Sigmoid colon (tissue), 3 donors: ENCODE measurements around the gene MTUS2.

Experiments used
- CTCF ChIP-seq, 4 experiments: fragments of 450-650 bp in 3 of 4; fragments of 200-600 bp in 1 of 4; IDR thresholded peaks; one replicate each; pipeline ENCODE4 v1.5.1; 2016 to 2019; ENCODE audit warnings: antibody characterized with exemption in 4 of 4, mild to moderate bottlenecking in 3 of 4, moderate library complexity in 2 of 4
- POLR2A ChIP-seq, 2 donors: fragments of 450-650 bp; IDR thresholded peaks; one replicate each; pipeline ENCODE4 v1.6.1; 2016; ENCODE audit warnings: antibody characterized with exemption in 2 of 2, mild to moderate bottlenecking in 2 of 2, moderate library complexity in 2 of 2

GRCh38 chr13:29227576-29227975 lies 407.4 kb downstream of the MTUS2 start:
- TF ChIP-seq CTCF (IDR thresholded peaks at IDR 0.05), result no peak
- no peak for TF ChIP-seq POLR2A (IDR thresholded peaks at IDR 0.05)
